ENCODE results near the gene LRRC4C.

LRRC4C gene

DNA sequence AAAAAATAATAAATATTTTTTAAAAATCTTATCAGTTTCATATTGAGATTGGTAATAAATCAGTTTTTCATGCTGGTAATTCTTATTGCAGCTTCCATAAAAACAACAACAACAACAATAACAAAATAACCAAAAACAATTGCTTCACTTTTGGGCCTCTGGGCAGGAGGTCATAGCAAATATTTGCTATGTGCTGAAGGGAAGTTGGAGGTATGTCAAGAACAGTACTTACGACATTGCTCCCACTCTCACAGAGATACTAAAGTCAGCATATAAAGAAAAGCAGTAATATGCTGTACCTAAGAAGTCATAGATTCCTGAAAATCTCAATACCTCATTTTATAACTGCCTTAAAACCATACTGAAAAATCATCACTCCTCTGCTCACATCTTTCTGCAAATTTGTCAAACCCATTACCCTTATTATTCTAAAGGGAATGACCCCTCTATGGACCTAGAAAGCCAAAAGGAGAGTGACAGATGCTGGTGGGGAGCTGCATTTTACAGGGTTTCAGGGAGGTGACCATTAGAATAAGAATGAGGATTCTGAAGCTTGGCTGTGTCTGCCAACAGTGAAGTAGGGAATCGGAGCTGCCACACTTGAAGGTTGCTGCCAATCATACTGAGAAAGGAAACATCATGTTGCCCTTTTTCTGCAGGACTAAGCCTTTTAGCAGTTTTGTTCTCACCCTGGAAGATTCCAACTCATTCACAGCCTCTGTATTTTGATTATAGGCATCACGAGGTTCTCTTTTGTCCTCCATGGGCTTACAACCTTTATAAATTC, 742.9 kb downstream of the LRRC4C start:
- ATAC-seq (replicated peaks) (no peak), DNase-seq (no peak)
- Mint-ChIP-seq H3K27ac (no peak overlapping the region), H3K4me1 (ENCODE audit: low read depth in 2 of 2) (no peaks in the 10 kb centered on the region), H3K36me3 (ENCODE audit: insufficient read depth) (no peaks in the 10 kb centered on the region), H3K9me3 (peaks cover 5 to 13% of the 10 kb centered on the region in 2 donors), H3K27me3 (no peaks in the 10 kb centered on the region), H3K4me3 (no peak overlapping the region)

DNA sequence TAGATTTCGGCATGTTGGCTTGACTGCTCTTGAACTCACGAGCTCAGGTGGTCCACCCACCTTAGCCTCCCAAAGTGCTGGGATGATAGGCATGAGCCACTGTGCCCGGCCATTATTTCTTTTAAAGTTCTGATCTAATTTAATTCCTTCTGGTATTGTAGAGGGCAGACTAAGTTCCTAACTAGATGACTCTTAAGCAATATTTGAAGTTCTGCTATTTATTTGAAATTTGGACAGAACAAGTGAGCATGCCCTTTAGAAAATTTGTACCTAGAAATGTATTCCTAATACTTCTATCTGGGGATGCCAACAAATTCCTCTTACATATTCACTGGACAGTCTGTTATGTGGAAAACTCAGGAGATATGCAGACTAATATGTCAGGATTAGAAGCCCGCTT, 746.4 kb downstream of the LRRC4C start:
- H3K27ac Mint-ChIP-seq = no peak overlapping the region
- H3K9me3 Mint-ChIP-seq = peaks cover 4 to 21% of the 10 kb centered on the region in 2 donors
- H3K27me3 Mint-ChIP-seq = no peaks in the 10 kb centered on the region
- no peak for DNase-seq
- H3K4me3 Mint-ChIP-seq = no peak overlapping the region
- H3K36me3 Mint-ChIP-seq (ENCODE audit: insufficient read depth) = no peaks in the 10 kb centered on the region
- ATAC-seq (replicated peaks) = no peak
- no peaks in the 10 kb centered on the region for H3K4me1 Mint-ChIP-seq (ENCODE audit: low read depth in 2 of 2)

DNA sequence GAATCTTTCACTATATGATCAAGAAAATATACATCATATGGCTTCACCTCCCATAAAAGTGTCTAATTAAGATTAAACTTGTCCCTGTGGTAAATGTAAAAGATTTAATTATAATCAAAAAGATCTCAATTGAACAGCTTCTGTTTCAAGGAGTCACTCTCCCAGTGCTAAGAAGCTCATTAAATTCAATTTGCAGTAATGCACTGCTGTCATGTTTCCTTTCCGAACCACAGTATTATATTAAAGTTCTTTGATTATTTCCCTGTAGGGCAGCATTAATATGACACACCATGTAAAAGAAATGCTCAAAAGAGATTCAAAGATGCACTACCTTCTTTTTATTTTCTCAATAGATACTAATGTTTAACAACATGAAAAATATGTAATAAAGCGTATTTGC, 758.4 kb downstream of the LRRC4C start:
- no peaks in the 10 kb centered on the region for H3K36me3 Mint-ChIP-seq (ENCODE audit: insufficient read depth)
- H3K4me1 Mint-ChIP-seq (ENCODE audit: low read depth in 2 of 2) = no peaks in the 10 kb centered on the region
- H3K4me3 Mint-ChIP-seq = no peak overlapping the region
- H3K27ac Mint-ChIP-seq = no peak overlapping the region
- H3K9me3 Mint-ChIP-seq = peaks cover 4 to 15% of the 10 kb centered on the region in 2 donors
- H3K27me3 Mint-ChIP-seq = no peaks in the 10 kb centered on the region
- ATAC-seq (replicated peaks) = no peak
- no peak for DNase-seq

DNA sequence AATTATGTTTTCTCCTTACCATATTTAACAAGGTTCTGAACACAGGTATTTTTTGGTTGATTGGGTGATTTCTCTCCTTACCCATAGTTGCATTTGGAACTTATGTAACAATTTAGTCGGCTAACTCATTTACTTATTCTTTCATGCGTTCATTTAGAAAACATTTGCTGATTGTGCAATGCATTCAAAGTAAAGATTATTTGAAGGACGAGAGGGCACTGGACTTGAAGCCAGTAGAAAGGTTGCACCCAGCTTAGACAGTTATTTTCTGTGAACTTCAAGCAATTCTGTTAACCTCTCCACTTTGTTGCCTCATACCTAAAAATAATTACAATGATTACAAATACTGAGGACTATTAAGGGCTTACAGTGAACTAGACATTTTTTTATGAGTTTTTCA, 769.6 kb downstream of the LRRC4C start:
- no peak for ATAC-seq (replicated peaks)
- DNase-seq = no peak
- no peaks in the 10 kb centered on the region for H3K36me3 Mint-ChIP-seq (ENCODE audit: insufficient read depth)
- H3K4me1 Mint-ChIP-seq (ENCODE audit: low read depth in 2 of 2) = no peaks in the 10 kb centered on the region
- H3K9me3 Mint-ChIP-seq = peaks cover 9 to 17% of the 10 kb centered on the region in 2 donors
- H3K27ac Mint-ChIP-seq = no peak overlapping the region
- H3K4me3 Mint-ChIP-seq = no peak overlapping the region
- H3K27me3 Mint-ChIP-seq = no peaks in the 10 kb centered on the region

DNA sequence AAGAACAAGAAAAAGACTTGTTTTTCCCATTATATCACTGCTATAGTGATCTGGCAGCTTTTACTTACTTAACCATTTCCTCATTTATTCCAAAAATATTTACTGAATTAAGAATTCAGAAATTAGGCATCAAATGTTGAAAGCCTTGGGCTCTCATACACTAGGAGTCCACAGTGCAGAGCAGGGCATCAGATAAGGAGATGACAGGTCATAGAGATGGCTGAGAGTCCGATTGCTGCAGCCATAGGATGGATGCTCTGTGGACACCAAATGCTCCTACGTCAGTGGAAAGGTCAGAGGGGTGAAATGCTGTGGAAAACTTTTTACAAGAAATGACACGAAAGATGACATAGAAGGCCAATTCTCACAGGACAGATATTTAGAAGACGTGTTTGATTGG, 771.1 kb downstream of the LRRC4C start:
- ATAC-seq (replicated peaks) (no peak), DNase-seq (no peak)
- Mint-ChIP-seq H3K27me3 (no peaks in the 10 kb centered on the region), H3K4me3 (no peak overlapping the region), H3K9me3 (peaks cover 6 to 10% of the 10 kb centered on the region in 2 donors), H3K36me3 (ENCODE audit: insufficient read depth) (no peaks in the 10 kb centered on the region), H3K4me1 (ENCODE audit: low read depth in 2 of 2) (no peaks in the 10 kb centered on the region), H3K27ac (no peak overlapping the region)

DNA sequence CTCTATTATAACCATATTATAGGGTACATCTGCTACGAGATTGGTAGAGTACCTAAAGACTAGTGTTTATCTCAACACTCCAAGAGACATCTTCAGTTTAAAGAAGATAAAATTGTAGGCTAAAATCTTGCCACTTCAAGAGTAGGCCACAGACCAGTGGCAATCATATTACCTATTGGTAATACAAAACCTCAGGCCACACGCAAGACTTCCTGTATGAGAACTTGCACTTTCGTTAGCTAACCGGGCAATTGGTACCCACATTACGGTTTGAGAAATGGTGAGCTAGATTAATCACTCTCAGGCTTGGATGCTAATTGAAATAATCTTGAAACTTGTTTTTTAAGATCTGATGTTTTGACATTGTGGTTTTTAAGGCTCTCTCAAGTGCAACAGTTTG, 772.7 kb downstream of the LRRC4C start:
- DNase-seq = no peak
- no peak overlapping the region for H3K27ac Mint-ChIP-seq
- H3K9me3 Mint-ChIP-seq = peaks cover 0 to 2% of the 10 kb centered on the region in 2 donors
- no peaks in the 10 kb centered on the region for H3K4me1 Mint-ChIP-seq (ENCODE audit: low read depth in 2 of 2)
- no peak for ATAC-seq (replicated peaks)
- H3K27me3 Mint-ChIP-seq = no peaks in the 10 kb centered on the region
- H3K36me3 Mint-ChIP-seq (ENCODE audit: insufficient read depth) = no peaks in the 10 kb centered on the region
- H3K4me3 Mint-ChIP-seq = no peak overlapping the region

DNA sequence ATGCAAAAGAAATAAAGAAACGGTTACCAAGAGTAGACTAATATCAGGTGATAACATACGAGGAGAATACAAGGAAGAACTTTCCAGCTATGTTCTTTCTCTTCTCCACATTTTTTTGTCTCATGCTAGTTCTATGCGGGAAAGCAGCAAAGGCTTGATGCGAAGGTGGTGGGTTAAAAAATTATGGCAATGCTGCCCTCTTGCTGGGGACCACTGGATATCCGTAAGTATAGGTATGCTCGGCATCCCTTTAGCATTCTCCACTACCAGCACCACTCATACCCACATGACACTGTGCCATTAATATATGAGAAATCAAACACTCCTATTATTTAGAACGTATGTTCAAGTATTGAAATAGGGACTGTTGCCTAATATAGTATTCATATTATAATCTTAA, 776.4 kb downstream of the LRRC4C start:
- Mint-ChIP-seq H3K4me1 (ENCODE audit: low read depth in 2 of 2) (no peaks in the 10 kb centered on the region), H3K9me3 (peaks cover 0 to 2% of the 10 kb centered on the region in 2 donors), H3K36me3 (ENCODE audit: insufficient read depth) (no peaks in the 10 kb centered on the region), H3K27ac (no peak overlapping the region), H3K27me3 (no peaks in the 10 kb centered on the region), H3K4me3 (no peak overlapping the region)
- DNase-seq (no peak), ATAC-seq (replicated peaks) (no peak)

DNA sequence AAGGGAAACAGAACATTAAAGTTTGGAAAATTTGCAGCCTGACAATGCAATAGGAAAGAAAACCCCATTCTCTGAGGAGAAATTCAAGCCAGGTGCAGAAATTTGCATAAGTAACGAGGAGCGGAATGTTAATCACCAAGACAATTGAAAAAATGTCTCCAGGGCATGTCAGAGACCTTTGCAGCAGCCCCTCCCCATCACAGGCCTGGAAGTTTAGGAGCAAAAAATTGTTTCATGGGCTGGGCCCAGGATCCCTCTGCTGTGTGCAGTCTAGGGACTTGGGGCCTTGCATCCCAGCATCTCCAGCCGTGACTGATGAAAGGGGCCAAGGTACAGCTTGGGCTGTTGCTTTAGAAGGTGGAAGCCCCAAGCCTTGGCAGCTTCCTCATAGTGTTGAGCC, 780.2 kb downstream of the LRRC4C start:
- Mint-ChIP-seq H3K4me3 (no peak overlapping the region), H3K27ac (no peak overlapping the region), H3K27me3 (no peaks in the 10 kb centered on the region), H3K9me3 (peaks cover 5 to 7% of the 10 kb centered on the region in 2 donors), H3K36me3 (ENCODE audit: insufficient read depth) (no peaks in the 10 kb centered on the region), H3K4me1 (ENCODE audit: low read depth in 2 of 2) (no peaks in the 10 kb centered on the region)
- ATAC-seq (replicated peaks) = no peak
- no peak for DNase-seq

DNA sequence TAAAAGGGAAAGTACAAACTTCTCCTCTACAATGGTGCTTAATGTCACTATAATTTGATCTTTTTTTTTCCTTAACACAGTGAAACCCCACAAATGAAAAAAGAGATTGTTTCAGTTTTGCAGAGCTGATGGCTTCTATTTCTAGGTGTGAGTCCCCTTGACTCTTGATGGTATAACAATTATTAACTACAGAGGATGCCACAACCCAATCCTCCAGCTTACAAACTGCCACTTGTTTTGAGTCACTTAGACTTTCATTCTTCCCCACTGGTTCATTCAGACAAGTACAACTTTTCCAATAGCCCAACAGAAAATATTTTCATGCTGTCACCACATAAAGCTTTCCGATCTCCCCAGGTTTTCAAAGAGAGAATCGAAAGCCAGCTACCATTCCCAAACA, 812.2 kb downstream of the LRRC4C start:
- ATAC-seq (replicated peaks) = no peak
- no peak for DNase-seq
- no peak overlapping the region for H3K27ac Mint-ChIP-seq
- no peaks in the 10 kb centered on the region for H3K36me3 Mint-ChIP-seq (ENCODE audit: insufficient read depth)
- H3K9me3 Mint-ChIP-seq = peaks cover 14 to 33% of the 10 kb centered on the region in 2 donors
- no peak overlapping the region for H3K4me3 Mint-ChIP-seq
- H3K27me3 Mint-ChIP-seq = no peaks in the 10 kb centered on the region
- no peaks in the 10 kb centered on the region for H3K4me1 Mint-ChIP-seq (ENCODE audit: low read depth in 2 of 2)

DNA sequence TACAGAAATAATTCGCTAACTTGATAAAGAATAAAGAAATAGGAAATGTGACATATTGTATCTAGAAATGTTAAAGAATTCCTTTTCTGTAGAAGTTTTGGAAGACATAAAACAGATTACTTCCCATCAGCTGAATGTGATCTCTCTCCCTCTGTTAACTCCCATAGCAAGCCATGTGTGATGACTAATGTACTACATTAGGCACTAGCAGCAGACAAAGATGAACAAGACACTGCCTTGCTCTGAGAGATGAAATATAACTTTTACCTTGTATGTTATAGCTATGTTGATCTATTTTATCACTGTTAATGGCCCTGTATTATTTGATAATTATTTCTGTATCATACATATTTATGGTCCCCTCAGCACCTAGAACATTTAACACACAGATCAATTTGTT, 817.2 kb downstream of the LRRC4C start:
- Mint-ChIP-seq H3K36me3 (ENCODE audit: insufficient read depth) (no peaks in the 10 kb centered on the region), H3K27ac (no peak overlapping the region), H3K27me3 (no peaks in the 10 kb centered on the region), H3K9me3 (peaks cover 17 to 23% of the 10 kb centered on the region in 2 donors), H3K4me3 (no peak overlapping the region), H3K4me1 (ENCODE audit: low read depth in 2 of 2) (no peaks in the 10 kb centered on the region)
- ATAC-seq (replicated peaks) = no peak
- DNase-seq = no peak

DNA sequence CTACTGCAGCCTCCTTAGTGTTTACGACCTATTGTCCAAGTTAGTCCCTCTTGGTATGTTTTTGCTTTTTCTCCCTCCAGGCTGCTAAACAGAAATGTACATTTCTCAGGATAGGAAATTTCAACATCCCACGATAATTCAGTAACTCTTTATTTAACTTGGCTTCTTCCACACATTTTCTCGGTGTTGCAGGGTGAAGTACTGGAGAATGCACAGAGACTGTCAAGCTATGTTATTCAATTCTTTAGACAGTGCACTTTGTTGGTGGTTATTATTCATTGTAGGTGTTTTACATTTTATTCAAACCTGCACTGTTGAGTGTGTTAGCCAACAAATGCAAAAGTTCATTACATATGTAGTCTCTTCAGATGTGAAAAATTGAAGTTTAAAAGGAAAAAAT, 839.8 kb downstream of the LRRC4C start:
- no peaks in the 10 kb centered on the region for H3K4me1 Mint-ChIP-seq (ENCODE audit: low read depth in 2 of 2)
- H3K9me3 Mint-ChIP-seq = peaks cover 0 to 6% of the 10 kb centered on the region in 2 donors
- ATAC-seq (replicated peaks) (no peak), DNase-seq (no peak)
- no peaks in the 10 kb centered on the region for H3K27me3 Mint-ChIP-seq
- H3K27ac Mint-ChIP-seq = no peak overlapping the region
- no peaks in the 10 kb centered on the region for H3K36me3 Mint-ChIP-seq (ENCODE audit: insufficient read depth)
- H3K4me3 Mint-ChIP-seq = no peak overlapping the region

DNA sequence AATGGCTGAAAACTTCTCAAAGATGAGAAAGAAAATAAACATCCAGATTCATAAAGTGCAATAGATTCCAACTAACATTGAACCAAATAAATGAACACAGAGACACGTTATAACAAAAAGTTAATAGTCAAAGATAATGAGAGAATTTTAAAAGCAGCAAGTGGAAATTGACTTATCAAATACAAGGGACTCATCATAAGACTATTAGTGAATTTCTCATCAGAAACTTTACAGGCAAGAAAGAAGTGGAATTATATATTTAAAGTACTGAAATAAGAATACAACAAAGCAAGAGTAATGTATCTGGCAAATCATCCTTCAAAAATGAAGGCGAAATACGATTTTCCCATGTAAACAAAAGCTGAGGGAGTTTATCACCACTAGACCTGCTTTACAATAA, 852.7 kb downstream of the LRRC4C start:
- ATAC-seq (replicated peaks) = no peak
- H3K27ac Mint-ChIP-seq = no peak overlapping the region
- H3K27me3 Mint-ChIP-seq = no peaks in the 10 kb centered on the region
- no peaks in the 10 kb centered on the region for H3K36me3 Mint-ChIP-seq (ENCODE audit: insufficient read depth)
- no peak overlapping the region for H3K4me3 Mint-ChIP-seq
- no peak for DNase-seq
- no peaks in the 10 kb centered on the region for H3K4me1 Mint-ChIP-seq (ENCODE audit: low read depth in 2 of 2)
- H3K9me3 Mint-ChIP-seq = peaks cover 6 to 8% of the 10 kb centered on the region in 2 donors

DNA sequence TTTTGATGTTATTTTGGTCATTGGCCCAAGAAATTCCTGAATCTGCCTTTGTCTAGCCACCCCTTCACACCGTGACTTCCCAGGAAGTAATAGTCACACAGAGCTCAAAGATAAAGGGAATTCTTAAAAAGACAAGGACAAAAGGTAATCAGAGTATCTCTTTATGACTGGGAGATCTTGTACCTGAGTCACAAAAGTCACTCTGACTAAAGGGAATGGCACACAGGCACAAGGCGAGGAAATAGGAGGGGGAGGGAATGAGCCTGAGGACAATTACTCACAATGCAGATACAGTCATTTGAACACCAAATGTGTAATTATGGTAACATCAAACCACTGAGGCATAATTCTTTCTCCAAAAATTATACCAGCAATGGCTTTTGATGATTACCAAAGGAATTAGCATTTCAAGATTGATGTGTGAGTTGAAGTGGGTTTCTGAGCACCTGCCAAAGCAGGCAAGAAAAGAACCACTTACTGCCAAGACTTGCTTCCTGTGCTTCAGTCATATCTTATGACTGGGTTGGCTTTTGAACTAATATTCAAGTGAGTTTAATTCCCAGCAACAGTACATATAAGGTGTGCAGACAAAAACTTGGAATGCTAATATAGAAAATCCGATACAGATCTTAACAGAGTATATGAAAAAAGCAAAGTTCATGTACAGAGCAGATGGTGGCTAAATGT, 856.4 kb downstream of the LRRC4C start:
- Mint-ChIP-seq H3K9me3 (peaks cover 13 to 15% of the 10 kb centered on the region in 2 donors), H3K4me3 (no peak overlapping the region), H3K27me3 (no peaks in the 10 kb centered on the region), H3K36me3 (ENCODE audit: insufficient read depth) (no peaks in the 10 kb centered on the region), H3K27ac (no peak overlapping the region), H3K4me1 (ENCODE audit: low read depth in 2 of 2) (no peaks in the 10 kb centered on the region)
- no peak for ATAC-seq (replicated peaks)
- no peak for DNase-seq

DNA sequence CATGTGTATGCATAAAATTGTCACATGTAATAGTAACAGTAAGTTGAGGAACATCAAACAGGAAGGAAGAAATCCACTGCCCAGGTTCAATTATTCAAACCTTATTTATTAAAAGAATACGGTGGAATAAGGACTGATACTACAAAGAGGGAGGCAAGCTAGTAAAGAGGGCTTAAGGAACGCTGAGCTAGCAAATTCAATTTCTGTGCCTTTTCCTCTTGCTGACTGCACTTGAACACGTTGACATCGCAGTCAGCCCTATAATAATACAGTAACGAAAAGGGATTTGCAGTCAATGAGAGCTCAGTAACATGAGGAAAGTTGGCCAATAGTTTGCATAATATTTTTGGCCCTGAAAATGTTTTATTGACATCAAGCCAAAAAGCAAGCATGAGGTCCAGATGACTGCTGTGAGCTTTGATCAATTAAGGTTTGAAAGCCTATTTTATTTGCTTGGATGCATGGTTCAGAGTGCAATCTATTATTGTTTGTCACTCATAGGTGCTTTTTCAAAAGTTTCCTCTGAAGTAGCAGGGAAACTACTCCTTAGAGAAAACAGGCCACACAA, 861.8 kb downstream of the LRRC4C start:
- DNase-seq (no peak), ATAC-seq (replicated peaks) (no peak)
- Mint-ChIP-seq H3K4me3 (no peak overlapping the region), H3K27me3 (no peaks in the 10 kb centered on the region), H3K36me3 (ENCODE audit: insufficient read depth) (no peaks in the 10 kb centered on the region), H3K4me1 (ENCODE audit: low read depth in 2 of 2) (no peaks in the 10 kb centered on the region), H3K9me3 (peaks cover 11 to 22% of the 10 kb centered on the region in 2 donors), H3K27ac (no peak overlapping the region)
